NCI-H1417 treated with DMSO at 0.1 percent for 48 hours (cell line): ENCODE data around the gene SFXN3.

Source experiments
- DNase-seq: peaks from one replicate; lab custom pipeline; 2025; lab: John Stamatoyannopoulos, UW

Gene SFXN3, protein sequence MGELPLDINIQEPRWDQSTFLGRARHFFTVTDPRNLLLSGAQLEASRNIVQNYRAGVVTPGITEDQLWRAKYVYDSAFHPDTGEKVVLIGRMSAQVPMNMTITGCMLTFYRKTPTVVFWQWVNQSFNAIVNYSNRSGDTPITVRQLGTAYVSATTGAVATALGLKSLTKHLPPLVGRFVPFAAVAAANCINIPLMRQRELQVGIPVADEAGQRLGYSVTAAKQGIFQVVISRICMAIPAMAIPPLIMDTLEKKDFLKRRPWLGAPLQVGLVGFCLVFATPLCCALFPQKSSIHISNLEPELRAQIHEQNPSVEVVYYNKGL

DNA sequence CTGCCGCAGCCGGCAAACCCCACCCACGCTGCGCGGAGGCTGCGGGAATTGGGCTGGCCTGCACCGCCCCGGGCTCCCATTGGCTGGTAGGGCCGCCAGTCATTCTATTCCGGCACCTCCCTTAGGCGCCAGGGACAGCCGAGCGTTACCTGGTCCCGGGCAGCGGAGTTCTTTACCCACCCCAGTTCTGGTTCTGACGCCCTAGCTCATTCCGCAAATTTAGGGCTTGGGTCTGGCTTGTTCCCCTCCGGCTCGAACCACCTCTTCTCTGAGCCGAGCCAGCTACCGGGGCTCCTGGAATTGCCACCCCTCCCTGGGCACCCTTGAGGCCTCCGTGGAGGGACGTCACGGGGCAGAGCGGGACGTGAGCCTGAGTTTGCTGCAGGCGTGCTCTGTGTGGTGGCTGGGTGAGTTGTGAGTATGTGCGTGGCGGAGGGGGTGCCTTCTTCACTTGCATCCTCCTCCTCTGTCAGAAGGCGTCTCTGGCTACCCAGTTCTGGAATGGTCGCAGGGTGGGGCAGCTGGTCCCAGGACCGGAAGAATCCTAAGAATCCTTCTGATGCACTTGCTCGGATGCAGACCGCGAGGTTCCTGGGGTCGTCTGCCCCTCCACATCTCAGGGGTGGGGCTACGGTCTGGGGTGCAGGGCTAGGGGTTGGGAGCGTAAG lies at the start of gene SFXN3, which contains the start of gene PDZD7:
SFXN3 (plus strand) TSS at position 107 of the 668 bp plus-strand sequence. CDS start 3,461 bp downstream, outside the sequence.
PDZD7 (minus strand) TSS at position 2 of the 668 bp plus-strand sequence. CDS start 910 bp downstream, outside the sequence.
- no peak for DNase-seq

DNA sequence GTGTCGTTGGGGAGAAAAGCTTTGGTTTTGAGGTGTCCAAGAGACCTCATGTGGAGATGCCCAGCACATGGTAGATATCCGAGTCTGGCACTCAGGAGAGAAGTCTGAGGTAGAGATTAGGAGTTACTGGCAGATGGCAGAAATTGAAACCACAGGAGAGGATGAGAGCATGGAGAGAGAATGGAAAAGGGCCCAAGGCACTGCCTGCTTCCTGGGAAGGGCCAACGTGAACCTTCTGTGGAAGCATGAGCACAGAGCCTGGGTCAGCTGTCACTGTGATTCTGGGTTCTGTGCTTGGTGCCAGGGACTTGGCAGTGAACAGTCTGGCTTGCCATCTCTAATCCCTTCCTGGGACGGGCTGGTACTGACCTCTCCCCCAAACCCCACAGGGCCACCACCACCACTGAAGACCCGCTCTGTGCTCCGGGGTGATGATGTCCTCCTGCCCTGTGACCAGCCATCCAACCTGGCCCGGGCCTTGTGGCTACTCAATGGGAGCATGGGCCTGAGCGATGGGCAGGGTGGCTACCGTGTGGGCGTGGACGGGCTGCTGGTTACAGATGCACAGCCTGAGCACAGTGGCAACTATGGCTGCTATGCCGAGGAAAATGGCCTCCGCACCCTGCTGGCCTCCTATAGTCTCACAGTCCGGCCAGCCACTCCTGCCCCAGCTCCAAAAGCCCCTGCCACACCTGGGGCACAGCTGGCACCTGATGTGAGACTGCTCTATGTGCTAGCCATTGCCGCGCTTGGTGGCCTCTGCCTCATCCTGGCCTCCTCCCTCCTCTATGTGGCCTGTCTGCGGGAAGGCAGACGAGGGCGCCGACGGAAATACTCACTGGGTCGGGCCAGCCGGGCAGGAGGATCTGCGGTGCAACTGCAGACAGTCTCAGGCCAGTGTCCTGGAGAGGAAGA lies 47.9 kb upstream of the SFXN3 start:
- no peak for DNase-seq

DNA sequence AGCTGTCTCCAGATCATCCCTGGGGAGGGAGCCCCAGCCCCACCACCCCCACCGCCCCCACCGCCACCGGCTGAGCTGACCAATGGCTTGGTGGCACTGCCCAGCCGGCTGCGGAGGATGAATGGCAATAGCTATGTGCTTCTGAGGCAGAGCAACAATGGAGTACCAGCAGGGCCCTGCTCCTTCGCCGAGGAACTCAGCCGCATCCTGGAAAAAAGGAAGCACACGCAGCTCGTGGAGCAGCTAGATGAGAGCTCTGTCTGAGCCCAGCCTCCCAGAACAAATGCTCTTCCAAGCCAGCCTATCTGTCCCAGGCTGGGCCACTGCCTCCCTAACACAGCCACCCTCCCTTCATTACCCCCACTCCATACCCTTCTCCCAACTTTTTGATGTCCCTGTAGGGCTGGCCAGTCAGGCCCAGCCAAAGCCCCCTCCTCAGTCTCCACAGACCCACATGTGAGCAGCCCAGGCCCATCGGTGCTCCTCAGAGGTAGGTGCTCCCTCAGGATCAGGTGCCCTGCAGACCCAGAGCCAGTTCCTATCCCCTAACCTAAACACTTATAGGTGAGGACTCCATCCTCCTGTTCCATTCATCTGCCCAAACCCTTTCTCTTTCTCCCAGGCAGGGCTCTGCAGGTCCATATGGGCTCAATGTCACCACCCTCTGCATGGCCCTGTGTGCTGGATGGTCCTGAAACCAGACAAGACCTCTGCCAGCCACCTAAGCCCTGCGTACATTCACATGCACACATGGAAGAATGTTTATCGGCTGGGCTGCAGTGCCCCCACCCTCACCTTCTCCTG lies 47.0 kb upstream of the SFXN3 start:
- no peak for DNase-seq

DNA sequence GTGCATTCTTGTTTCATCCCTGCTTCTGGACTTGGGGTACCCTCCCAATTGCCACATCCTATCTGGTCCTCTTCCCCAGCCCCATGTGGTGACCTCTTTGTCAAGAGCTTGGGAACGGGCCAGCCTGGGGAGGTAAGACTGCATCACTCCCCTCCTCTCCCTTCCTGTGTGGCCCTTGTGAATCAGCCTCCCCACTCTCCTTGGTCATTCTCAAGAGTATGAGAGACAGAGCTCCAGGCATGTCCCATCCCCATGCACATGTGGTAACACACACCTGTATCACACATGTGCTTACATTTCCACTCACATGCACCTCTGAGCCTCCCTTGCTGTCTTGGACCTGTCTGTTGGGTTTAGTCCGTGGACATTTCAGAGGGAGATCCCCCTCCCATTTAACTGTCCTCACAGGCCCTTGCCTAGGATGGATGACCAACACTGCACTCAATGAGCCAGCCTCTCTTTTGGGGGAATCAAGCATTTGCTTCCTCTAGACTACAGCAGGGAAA lies 46.3 kb upstream of the SFXN3 start:
- no peak for DNase-seq

DNA sequence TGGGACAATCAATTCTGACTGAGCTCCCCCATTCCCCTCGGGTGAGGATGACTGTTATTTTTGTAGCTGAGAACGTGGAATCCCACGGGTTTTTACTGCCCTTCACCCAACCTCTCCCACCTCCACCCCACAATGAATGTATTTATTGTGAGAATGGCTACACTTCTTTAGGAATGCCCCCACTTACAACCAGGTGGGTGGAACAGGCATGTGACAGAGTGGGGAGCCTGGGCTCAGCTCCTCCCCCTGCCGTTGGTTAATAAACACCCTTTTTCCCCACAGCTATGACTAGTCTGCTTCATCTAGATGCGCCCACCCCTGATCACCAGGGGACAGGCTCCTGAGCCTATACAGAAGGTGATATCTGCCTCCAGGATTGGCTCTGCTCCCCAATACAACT lies 45.7 kb upstream of the SFXN3 start:
- no peak for DNase-seq

DNA sequence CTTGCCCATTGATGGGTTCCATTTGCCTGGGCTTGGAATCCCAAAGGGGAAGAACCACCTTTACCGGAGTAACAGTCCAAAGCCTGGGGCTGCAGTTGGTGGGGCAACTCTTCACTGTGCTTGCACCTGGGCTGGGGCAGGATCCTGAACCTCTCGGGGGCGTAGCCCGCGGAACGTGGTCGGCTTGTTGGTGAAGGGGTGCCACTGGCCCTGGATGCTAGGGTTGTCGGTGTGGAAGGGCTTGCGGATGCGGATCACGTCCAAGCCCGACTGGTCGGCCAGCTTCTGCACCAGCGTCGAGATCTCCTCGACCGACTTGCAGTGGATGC lies 44.4 kb upstream of the SFXN3 start:
- DNase-seq: no peak

DNA sequence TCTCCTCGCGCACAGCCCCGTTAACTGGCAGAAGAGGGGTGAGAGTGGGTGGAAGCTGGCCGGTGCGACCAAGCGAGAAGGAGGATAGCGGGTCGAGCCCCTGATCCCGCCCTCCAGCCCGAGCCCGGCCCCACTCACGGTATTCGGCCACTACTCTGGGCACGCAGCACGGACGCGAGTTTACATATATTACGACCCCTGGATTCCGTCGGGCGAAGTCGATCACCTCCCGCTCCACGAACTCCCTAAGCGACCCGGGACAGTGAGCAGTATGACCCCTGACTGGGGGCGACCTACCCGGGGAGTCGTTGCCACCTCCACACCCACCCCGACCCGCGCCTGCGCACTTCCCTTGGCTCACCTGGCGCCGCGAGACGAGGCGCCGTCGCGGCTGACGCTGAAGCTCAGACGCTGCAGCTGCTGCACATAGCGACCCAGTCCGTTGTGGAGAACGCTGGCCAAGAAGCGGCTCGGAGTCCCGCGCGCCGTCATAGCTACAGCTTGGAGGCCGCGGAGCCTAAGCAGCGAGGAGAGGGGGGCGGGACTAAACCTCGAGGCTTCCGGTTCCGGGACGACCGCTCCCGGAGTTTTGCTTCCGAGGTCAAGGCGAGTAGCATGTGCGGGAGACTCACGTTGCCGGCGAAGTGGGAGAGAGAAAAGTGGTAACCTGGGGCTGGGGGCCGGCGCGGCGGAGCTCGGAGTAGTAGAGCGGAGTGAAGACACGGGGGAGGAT lies 43.9 kb upstream of the SFXN3 start, which contains the start of the genes MRPL43 and TWNK:
MRPL43 (minus strand) TSS at position 546 of the 733 bp plus-strand sequence; CDS start at position 492, 54 bp downstream.
TWNK (plus strand) TSS at position 592 of the 733 bp plus-strand sequence. CDS start 668 bp downstream, outside the sequence.
- no peak for DNase-seq

DNA sequence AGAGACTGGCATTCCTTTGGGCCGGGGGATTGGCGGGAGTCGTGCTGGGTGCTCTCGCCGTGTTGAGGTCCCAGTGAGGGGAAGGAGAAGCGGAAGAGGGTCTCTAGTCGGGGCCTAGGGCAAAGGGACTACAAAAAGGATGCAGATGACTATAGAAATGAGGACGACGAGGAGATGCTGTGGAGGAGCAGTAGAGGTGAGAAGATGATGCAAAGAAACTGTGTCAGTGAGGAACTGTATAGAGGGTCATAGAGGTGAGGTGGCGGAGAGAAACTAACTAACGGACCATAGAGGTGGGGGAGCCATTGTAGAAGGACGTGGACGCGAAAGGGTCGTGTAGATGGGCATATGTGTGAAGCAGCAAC lies 43.4 kb upstream of the SFXN3 start:
- DNase-seq: no peak

DNA sequence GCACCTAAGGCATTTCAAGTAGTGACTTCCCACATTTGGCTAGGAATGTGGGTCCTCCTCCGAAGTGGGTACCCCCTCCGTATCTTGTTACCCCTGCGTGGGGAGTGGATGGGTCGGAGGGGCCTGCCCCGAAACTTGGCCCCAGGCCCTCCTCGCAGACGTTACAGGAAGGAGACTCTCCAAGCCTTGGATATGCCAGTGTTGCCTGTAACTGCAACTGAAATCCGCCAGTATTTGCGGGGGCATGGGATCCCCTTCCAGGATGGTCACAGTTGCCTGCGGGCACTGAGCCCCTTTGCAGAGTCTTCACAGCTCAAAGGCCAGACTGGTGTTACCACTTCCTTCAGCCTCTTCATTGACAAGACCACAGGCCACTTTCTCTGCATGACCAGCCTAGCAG lies 42.9 kb upstream of the SFXN3 start:
- DNase-seq: no peak

DNA sequence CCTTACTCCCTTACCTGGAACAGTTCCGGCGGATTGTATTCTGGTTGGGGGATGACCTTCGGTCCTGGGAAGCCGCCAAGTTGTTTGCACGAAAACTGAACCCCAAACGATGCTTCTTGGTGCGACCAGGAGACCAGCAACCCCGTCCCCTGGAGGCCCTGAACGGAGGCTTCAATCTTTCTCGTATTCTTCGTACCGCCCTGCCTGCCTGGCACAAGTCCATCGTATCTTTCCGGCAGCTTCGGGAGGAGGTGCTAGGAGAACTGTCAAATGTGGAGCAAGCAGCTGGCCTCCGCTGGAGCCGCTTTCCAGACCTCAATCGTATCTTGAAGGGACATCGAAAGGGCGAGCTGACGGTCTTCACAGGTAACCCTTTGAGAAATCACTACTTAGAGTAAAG lies 41.9 kb upstream of the SFXN3 start:
- DNase-seq: no peak

DNA sequence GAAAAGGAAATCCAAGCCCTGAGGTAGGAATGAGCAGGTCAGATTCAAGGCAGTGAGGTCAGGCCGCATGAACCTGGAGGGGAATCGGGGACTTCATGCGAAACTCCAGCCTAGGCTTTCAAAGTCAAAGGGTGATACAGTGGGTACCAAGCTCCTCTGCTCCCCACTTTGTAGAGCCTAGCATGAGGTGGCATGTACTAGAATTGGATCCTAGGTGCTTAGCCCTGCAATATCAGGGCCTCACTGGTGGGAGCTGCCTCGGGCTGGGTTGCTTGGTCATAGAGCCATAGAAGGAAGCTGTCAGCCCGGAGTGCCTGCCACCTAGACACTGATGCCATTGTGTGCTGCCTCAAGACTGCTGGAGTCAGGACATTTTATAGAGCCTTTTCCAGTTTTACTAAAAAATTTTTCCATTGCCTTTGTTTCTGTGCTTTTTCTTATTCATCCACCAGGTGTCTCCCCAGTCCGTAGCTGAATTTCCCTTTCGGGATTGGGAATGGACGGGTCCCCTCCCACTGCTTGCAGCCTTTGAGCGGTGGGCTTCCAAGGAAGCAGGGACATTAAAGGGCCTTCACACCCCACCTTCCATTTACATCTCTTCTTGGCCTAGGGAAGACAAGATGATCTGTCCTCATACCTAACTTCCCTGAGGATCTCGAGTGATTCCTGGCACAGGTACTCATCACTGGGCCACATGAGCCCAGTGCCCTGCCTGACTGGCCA lies 36.9 kb upstream of the SFXN3 start:
- no peak for DNase-seq

DNA sequence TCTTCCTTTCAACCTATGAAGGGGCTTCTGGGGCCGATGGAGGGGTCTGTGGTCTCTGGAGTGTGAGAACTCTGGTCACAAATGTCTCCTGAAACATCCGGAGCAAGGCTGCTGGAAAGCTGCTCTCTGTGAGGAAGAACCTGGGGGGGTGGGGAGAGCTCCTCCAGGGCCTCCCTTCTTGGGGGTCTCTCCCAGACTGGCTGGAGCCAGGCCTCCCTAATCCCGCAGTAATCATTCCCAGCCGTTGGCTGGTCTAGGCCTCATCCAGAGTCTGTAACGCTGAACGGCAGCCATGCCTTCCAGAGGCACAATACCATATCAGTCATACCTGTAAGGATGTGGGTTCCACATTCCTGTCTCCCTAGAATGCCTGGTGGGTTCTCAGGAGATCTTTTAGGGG lies 35.9 kb upstream of the SFXN3 start:
- DNase-seq: no peak

DNA sequence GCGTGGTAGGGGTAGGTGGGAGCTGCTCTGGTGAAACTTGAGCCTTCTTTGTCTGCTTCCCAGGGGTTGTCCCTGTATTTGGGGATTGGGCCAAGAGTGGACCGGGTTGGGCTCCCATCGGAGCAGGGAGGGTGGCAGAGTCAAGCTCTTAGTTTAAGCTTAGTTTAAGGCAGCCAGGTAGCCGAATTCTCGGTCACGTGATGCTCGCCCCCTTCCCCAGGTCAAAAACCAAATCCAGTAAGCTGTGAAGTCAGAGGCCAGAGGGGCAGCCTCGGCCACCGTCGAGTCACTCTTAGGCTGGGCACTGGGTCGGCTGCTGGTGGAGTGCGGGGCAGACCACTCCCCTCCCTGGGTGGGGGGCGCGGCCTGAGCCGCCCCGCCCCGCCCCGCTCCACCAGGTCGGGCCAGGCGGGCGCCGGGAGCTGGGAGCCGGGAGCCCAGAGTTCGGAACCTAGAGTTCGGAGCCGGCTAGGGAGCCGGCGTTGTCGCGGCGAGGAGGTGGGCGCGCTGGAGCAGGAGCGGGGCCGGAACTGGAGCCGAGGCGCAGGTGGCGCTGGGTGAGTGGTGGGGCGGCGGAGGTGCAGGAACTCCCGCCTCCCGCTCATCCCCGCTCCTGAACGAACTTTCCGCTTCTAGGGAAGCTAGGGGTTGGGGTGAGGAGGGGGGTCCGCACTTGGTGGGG lies 34.2 kb upstream of the SFXN3 start:
- DNase-seq: no peak

DNA sequence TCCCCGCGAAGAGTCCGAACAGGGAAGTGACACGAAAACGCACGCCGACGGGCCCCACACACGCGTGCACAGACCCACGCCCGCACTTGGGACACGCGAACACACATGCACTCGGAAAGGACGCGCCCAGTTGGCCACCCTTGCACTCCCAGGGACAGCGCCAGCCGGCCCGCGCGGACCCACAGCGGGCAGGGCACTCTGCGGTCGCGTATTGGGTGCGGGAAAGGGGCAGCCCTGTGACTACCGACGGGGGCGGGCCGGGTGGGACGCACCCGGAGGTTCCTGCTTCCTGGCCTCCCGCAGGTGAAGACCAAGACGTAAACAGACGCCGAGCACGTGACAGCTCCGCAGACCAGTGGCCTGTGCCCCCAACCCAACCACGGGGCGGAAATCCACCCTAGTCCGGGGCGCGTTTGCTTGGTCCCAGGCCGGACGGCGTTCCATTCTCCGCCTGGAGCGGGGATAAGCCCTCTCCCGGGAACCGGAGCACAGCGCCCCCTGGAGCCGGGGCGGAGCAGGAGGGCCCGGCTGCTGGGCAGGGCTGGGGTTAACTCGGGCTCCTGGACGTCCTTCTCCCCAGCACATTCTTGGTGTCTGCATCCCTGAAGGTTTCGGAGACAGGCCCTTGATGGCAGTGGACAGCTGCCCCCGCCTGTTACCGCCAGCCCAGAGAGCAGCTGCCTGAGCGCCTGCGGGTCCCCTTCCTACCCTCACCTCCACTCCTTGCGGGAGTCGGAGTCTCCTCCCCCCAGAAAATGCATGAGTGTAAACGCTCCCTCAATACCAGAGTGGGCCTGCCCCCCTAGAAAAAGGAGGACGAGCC lies 33.5 kb upstream of the SFXN3 start:
- DNase-seq: no peak

DNA sequence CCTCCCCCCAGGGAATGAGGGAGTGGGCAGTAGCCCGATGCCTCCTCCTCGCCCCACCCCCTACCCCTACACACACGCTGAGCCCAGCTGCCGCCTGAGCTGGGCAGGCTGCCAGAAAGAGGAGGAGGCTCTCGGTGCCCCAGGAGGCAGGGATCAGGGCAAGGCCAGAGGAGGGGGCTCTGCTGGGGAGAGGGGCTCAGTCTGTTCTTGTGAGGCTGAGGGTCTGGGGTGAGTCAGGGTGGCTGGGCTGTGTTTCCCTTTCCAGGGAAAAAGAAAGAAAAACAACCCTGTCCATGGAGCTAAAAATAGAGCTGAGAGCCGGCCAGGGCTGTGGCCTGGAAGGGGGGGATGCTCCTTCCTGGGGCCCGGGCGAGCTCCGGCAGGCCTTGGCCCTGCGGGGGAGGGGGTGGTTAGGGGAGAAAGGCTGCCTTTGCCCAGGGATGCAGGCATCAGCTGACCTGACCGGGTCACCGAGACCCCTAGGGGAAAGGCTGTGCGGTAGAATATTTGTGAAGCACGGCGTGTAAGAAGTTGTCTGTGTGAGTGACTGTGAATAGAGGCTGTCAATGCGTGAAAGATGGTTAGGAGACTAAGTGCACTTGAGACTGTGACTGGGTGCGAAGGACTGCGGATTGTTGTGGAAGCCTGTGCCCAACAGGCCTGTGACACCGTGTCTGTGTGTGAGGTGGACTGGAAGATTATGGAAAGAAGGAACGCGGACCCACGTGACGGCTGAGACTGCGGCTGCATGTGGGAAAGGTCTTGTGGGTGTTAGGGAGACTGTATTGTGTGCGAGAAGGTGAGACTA lies 32.6 kb upstream of the SFXN3 start:
- DNase-seq: peak; percentile 69

DNA sequence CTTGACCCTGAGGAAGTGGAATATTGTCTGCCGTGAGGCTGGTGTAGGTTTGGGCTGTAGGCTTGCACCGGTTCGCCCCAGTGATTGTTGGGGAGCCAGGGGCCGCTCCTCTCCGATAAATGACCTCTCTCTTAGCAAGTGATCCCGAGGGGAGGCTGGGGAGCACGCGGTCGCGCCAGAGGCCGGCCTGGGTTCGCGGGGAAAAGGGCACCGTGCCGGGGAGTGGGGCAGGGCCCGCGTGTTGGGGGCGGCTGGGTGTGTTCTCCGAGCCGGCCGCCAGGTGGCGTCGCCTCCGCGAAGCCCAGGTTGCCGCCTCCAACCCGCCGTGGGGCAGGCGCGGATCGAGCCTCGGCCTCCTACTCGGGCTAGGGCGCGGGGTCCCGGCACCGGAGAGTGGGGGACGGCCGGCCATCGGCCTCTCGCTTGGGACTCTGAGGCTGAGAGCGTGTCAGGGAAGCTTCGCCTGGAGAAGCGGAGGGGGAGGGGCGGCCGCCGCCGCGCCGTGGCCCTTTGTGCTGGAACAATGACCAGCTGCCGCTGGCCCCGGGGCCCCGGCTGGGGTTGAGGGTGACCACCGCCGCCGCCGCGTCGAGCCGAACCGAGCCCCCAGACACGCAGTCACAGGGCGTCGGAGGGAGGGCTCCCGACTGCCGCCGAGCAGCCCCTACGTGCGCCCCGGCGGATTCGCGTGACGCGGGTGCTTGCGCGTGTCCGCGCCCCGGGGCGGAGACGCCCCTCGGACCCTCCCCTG lies 31.9 kb upstream of the SFXN3 start:
- DNase-seq: no peak

DNA sequence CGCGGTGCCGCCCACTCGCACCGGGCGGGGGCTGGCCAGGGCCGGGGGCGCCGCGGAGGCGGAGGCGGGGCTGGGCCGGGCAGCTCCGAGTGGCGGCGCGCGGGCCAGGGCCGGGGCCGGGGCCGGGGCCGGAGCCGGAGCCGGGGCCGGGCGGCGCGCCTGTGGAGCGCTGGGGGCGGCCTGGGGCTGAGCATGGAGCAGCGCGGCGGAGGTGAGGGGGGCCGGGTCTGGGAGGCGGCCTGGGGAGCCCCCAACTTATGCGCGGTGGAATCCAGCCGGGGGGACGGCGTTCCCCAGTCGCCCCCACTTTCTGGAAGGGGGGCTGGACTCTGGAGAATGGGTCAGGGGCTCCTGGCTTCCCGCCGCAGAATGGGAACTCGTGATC lies 31.3 kb upstream of the SFXN3 start, which contains the start of gene LZTS2:
LZTS2 (plus strand) TSS at position 67 of the 385 bp plus-strand sequence. CDS start 2,731 bp downstream, outside the sequence.
- DNase-seq: no peak
